ENCODE measurements around the gene PADI2.
A peak's percentile ranks its signal among the peaks of the same experiment; 100 is the strongest.
"Not testable (repeated sequence)": the region's sequence is repeated elsewhere in the genome, so short reads cannot be mapped to it uniquely, and the experiment has no call there.

Gene PADI2

DNA sequence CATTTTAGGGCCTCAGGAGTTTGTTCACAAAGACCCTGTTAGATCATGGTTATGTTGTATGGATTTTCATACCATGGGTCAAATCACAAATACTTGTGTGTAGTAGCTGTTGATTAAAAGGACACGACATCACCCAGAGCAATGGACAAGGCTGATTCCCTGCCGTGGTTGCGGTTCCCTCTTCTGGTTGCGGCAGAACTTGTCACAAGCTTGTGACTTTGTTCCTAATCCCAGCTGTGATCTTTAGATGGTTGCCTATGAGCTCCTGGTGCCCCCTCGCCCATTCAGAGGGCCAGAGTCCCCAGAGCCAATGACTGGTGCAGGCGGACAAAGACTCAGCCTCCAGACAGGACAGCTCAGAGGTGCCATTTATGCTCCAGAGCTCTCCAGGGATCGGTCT, 53.6 kb downstream of the PADI2 start:
- no peak for DNase-seq (ENCODE audit: low read depth)
- TF ChIP-seq, protein P1, sequence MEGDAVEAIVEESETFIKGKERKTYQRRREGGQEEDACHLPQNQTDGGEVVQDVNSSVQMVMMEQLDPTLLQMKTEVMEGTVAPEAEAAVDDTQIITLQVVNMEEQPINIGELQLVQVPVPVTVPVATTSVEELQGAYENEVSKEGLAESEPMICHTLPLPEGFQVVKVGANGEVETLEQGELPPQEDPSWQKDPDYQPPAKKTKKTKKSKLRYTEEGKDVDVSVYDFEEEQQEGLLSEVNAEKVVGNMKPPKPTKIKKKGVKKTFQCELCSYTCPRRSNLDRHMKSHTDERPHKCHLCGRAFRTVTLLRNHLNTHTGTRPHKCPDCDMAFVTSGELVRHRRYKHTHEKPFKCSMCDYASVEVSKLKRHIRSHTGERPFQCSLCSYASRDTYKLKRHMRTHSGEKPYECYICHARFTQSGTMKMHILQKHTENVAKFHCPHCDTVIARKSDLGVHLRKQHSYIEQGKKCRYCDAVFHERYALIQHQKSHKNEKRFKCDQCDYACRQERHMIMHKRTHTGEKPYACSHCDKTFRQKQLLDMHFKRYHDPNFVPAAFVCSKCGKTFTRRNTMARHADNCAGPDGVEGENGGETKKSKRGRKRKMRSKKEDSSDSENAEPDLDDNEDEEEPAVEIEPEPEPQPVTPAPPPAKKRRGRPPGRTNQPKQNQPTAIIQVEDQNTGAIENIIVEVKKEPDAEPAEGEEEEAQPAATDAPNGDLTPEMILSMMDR (IDR thresholded peaks at IDR 0.05; ENCODE audit: insufficient read depth, low read depth, low read length, missing control alignments): no peak
- no peak overlapping the region for H3K4me3 ChIP-seq (ENCODE audit: low read depth, low read length)

DNA sequence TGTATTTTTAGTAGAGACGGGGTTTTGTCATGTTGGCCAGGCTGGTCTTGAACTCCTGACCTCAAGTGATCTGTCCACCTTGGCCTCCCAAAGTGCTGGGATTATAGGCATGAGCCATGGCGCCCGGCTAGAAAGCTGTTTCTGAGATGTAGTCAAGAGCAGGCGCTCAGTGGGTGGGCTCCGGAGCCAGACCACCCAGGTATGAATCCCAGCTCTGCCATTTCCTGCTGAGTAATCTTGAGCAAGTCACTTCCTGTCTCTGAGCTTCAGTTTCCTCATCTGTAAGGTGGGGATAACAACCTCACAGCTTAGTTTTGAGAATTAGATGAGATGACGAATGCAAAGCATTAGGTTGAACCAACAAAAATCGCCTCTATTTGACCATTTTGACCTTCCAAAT, 56.5 kb downstream of the PADI2 start:
- DNase-seq (ENCODE audit: low read depth); H3K4me3 ChIP-seq (ENCODE audit: low read depth, low read length): not testable (repeated sequence)

GRCh38 chr1:17061892-17062291, 57.4 kb downstream of the PADI2 start:
- no peak for DNase-seq (ENCODE audit: low read depth)
- no peak overlapping the region for H3K4me3 ChIP-seq (ENCODE audit: low read depth, low read length)
- TF ChIP-seq, protein P1 (IDR thresholded peaks at IDR 0.05; ENCODE audit: insufficient read depth, low read depth, low read length, missing control alignments): no peak

DNA sequence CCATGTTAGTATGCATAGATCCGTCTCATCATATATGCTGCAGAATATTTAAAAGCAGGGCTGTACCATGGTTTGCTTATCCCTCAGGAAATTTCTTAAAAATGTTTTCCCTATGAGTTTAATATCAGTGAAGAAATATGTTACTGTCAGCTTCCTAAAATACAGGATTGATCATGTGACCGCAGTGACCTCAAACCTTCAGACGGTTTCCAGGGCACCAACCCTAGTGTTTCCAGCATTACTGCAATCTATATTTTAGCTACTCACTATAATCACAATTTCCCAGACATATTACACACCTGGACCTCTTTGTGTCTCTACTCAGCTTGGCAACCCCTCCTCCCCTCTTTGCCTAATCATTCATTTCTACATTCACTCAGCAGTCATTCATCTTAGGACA, 57.8 kb downstream of the PADI2 start:
- TF ChIP-seq, protein P1 (IDR thresholded peaks at IDR 0.05; ENCODE audit: insufficient read depth, low read depth, low read length, missing control alignments): no peak
- H3K4me3 ChIP-seq (ENCODE audit: low read depth, low read length): no peak overlapping the region
- no peak for DNase-seq (ENCODE audit: low read depth)

DNA sequence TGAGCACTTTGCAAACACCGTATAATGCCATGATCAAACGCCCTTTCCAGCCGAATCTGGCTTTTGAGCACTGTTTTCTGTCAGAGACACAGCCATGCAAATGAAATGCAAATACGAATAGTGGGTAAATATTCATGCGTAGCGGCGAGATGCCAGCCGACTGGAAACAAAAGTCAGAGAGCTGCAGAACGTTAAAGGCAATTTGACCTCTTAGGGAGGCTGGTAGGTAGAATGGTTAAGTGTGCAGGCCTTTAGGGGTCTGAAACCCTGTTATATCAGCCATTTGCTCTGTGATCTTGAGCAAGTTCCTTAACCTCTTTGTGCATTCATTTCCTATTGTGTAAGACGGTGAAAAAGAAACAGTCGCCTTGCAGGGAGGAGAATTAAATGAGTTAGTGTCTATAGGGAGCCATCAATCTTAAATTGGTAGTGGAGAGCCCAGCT, 58.9 kb downstream of the PADI2 start:
- H3K4me3 ChIP-seq (ENCODE audit: low read depth, low read length): no peak overlapping the region
- TF ChIP-seq, protein P1 (IDR thresholded peaks at IDR 0.05; ENCODE audit: insufficient read depth, low read depth, low read length, missing control alignments): no peak
- no peak for DNase-seq (ENCODE audit: low read depth)

DNA sequence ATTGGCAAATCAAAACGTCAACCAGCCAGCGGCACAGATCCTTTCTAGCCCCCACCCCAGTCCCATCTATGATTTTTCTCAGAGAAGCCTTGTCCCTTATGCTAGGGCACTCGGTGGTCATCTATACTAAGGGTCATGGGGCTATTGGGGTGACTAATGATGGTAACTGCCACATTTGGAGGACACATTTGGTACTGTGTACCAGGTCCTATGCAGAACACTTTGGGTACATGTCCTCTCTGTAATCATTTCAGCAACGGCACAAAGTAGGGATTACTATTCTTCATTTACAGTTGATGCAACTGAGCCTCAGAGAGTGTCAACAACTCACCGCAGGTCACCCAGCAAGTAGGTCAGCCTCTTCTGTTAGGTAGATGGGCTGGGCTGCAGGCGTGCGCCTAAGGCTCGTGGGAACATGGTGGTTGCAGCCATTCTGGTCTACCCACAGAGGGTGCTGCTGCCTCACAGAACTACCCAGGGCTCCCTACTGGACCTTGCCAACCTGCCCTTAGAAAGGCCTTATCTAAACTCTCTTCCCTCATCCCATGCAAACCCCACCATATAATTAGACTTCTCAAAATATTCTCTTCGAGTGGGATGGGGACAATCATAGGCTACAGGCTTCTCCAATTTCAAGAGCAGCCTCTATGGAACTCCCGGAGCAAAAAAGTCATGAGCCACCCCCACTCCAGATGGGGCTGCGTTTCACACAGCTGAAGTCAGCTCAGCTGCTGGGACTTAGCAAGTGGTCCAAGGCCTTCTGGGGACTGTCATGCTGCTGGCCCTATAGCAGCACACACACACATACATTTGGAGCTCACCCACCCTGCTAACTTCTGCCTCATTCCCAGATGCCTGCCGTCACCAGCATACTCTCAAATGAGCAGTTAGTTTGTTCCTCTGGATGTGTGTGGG, 59.6 kb downstream of the PADI2 start:
- no peak overlapping the region for H3K4me3 ChIP-seq (ENCODE audit: low read depth, low read length)
- peak; percentile 83 for DNase-seq (ENCODE audit: low read depth)
- TF ChIP-seq, protein P1 (IDR thresholded peaks at IDR 0.05; ENCODE audit: insufficient read depth, low read depth, low read length, missing control alignments): peak; percentile 89

DNA sequence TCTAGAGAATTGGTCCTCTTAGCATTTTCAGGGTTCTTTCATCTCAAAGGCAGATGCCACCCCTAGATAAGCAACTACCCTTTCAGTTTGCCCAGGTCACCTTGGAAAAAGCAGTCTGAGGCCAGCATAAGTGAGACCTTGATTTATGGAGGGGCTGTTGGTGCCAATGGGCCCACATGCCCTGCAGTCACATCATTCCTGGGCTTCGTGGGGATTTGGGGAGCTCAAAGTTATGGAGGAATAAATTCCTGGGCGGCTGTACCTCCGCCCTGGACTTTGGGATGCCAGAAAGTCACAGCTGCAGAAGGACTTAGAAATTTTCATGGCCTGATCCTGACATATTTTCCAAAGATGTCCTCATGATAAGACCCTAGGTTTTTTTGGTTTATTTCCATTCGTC, 62.7 kb downstream of the PADI2 start:
- TF ChIP-seq, protein P1 (IDR thresholded peaks at IDR 0.05; ENCODE audit: insufficient read depth, low read depth, low read length, missing control alignments): no peak
- no peak for DNase-seq (ENCODE audit: low read depth)
- H3K4me3 ChIP-seq (ENCODE audit: low read depth, low read length): no peak overlapping the region

Measured in GM12865 (cell line).